ELF-1 (cell line): ENCODE measurements around the gene GRIK1.

Source experiments
- DNase-seq: peaks from one replicate; pipeline ENCODE4 v3.0.0-alpha.2; 2016; ENCODE audit warnings: low read depth, low spot score

The GRIK1 gene

GRCh38 chr21:29673096-29673610 is 266.6 kb downstream of the GRIK1 start:
- no peak for DNase-seq

GRCh38 chr21:29671728-29672127 is 268.1 kb downstream of the GRIK1 start:
- DNase-seq = no peak

- DNase-seq = no peak
Measured at GRCh38 chr21:29670228-29670627, 269.6 kb downstream of the GRIK1 start.

DNA sequence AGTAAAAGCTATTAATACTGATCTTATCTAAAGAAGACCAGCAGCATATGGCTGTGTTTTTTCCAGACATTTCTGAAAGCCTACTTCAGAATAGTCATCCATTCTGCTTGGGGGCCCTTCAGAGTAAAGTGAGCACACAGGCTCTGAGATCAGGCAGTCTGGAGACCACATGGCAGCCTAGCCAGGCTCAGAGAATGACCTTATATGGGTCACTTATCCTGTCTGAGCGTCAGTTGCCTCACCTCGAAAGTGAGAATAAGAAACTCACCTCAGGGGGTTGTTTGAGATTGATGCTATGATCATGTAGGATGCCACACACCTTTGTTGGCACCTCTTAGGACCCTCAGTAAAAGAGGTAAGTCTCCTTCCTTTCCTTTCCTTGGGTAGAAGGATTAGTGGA is 270.4 kb downstream of the GRIK1 start:
- no peak for DNase-seq

- no peak for DNase-seq
Measured at GRCh38 chr21:29667651-29668050, 272.1 kb downstream of the GRIK1 start.

- DNase-seq = no peak
Measured at GRCh38 chr21:29664615-29665014, 275.2 kb downstream of the GRIK1 start.

DNA sequence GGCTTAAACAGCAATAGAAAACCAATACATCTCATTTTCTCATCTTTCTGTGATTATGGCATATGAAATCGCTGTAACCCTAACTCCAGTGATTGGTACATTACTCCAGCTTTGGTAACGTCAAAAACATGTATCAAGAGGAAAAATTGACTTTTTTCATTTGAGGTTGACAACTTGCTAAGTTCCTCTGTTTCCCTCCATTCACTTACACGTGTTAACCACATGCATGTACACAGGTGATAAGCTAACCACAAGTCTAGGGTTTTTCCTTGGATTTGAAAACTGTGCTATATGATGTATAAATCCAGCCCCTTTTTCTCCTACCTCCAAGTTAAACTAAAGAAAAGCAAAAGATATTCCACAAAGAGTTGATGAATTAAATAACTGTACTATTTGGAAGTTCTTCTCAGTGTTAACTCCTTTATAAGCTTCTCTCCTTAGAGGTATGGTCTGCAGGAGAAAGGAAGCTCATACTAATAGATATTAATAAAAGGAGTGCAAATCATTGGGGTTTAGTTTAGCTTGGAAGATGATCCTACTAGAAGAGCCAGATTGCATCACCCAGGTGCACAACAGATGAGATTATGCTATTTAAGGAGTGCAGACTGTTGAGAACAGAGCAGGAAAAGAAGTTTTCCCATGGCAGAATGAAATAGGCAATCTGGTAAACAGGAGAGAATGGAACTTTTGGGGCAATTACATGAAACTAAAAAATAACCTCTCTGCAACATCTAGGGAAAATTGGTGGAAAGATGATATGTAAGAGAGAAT is 277.9 kb downstream of the GRIK1 start:
- no peak for DNase-seq

GRCh38 chr21:29660047-29660720 is 279.6 kb downstream of the GRIK1 start:
- DNase-seq = no peak

- no peak for DNase-seq
Measured at GRCh38 chr21:29658934-29659203, 280.9 kb downstream of the GRIK1 start.

GRCh38 chr21:29658177-29658933 is 281.4 kb downstream of the GRIK1 start:
- no peak for DNase-seq

DNA sequence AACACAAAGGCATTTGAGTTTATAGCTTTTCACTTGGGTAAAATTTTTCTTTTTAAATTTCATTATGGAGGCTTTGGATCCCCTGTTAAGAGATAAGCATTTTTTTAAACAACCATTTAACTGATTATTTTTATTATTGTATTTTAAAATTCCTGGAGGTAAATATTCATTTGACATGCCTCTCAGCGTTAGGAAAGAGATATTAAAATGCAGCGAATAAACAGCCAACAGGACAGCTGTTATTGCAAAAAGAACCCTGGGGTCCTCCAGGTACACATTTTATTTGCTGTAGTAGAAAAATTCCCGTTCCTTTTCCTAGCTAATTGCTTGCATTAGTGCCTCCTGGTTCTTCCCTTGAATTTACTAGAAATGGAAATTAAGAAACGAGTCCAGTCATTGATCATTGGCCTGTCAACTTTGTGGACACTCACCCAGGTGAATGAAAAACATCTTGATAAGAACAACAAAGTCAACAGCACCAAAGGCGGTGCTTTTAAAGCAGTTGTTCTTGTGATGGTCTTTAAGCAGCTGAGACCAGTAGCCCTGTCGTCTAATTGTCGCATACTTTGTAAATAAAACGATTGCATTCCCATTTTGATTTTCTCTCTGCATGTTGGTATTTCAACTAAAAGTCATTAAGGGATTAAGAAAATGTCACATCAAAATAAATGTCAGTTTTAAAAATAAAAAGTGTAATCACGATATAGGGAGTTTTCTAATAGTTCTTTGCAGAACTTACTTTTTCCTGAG is 282.4 kb downstream of the GRIK1 start:
- no peak for DNase-seq

DNA sequence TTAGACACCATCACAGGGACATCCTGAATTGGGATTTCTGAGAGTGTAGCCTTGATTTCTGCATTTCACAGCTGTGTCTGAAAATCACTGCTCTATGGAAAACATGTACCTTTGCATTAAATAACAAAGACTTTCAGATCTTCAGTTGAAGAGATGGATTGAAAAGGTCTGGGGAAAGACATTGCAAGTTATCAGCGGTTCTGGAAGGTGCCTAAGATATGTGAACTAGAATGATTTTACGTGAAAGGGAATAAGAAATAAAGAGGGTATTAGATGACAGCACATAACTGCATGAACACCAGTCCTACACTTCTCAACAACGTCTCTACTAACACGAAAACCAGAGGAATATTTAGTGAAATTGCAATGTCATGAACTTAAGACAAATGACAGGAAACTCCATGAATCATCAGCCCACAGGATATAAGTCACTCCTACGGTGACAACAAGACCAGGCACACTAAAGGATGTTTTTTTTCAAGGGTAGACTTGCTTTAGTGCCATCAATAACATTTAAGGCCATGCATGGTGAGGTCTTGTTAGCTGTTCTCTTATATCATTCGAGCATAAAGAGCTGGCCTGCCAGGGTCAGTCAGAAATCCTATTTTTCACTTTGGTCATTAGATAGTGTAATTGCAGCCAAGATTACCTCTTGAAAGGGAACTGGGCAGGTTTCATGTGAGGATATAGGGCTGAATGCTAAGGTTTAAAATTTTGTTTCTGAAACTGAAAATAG is 283.1 kb downstream of the GRIK1 start:
- no peak for DNase-seq

- DNase-seq = no peak
Measured at GRCh38 chr21:29655577-29655976, 284.2 kb downstream of the GRIK1 start.

DNA sequence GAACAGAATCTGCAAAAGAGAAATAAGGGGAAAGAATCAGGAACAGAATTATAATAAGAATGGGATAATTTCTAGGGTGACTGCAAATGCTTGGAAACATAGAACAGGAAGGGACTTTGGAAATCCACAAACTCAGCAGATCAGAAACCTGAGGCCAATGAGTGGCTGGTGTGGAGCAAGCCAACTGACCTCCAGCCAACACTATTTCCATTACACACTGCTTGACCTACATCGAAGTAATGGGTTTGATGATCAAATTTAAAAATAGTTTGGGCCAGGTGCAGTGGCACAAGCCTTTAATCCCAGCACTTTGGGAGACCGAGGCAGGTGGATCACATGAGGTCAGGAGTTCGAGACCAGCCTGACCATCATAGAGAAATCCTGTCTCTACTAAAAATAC is 284.9 kb downstream of the GRIK1 start:
- DNase-seq = no peak

GRCh38 chr21:29654203-29654602 is 285.6 kb downstream of the GRIK1 start:
- no peak for DNase-seq

DNA sequence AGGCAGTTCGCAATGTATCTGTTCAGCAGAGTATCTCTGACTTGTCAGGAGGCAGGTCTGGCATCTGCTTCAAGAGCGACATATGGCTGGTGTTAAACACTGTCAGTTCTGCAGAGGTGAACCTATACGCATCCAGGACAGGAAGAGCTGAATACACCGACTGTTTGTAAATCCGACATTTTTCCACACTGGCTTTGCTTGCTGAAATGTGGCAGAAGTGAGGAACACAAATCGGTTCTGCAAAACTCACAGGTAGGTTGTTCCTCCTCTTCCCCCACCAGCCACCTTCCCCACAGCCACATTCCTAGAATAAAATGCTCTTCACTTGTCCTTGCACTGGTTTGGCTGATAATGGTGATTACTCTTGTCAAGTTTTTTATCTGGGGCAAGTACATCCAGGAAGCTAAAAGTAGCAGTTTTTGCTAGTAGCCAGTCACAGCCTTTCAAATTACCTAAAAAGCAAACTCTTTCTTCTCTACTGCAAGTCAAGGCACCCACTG is 289.2 kb downstream of the GRIK1 start:
- DNase-seq = no peak

- DNase-seq = no peak
Measured at GRCh38 chr21:29649406-29649814, 290.4 kb downstream of the GRIK1 start.

- no peak for DNase-seq
Measured at GRCh38 chr21:29648710-29649240, 291.0 kb downstream of the GRIK1 start.

DNA sequence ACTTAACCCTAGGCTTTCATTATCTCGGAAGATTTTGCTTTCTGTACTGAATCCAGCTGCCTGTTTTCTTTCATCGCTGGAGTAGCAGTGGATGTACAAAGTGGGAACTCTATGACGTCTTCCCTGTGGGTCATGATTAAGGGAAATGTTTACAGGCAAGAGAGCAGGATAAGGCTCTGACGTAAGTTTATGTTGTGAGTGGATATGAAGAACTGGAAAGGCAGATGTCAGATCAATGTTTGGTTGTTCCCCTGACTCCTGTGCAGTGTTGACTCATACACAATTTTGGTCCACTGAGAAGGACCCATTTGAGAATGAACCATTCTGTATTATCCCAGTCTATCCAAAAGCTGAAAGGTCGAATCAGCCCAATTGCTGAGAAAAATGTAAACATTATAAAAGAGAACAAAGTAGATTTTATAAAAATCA is 292.4 kb downstream of the GRIK1 start:
- no peak for DNase-seq

GRCh38 chr21:29645666-29646553 is 293.9 kb downstream of the GRIK1 start:
- no peak for DNase-seq
